ENCODE measurements around the gene RPS6KA2.

GRCh38 chr6:166611631-166612030, 15.4 kb downstream of the RPS6KA2 start:
- TF ChIP-seq CTCF (IDR thresholded peaks at IDR 0.05): no peak
- TF ChIP-seq POLR2A (IDR thresholded peaks at IDR 0.05): no peak

Data from Peyer's patch (tissue), 4 donors.